ENCODE measurements around the gene RND2.

Gene RND2

DNA sequence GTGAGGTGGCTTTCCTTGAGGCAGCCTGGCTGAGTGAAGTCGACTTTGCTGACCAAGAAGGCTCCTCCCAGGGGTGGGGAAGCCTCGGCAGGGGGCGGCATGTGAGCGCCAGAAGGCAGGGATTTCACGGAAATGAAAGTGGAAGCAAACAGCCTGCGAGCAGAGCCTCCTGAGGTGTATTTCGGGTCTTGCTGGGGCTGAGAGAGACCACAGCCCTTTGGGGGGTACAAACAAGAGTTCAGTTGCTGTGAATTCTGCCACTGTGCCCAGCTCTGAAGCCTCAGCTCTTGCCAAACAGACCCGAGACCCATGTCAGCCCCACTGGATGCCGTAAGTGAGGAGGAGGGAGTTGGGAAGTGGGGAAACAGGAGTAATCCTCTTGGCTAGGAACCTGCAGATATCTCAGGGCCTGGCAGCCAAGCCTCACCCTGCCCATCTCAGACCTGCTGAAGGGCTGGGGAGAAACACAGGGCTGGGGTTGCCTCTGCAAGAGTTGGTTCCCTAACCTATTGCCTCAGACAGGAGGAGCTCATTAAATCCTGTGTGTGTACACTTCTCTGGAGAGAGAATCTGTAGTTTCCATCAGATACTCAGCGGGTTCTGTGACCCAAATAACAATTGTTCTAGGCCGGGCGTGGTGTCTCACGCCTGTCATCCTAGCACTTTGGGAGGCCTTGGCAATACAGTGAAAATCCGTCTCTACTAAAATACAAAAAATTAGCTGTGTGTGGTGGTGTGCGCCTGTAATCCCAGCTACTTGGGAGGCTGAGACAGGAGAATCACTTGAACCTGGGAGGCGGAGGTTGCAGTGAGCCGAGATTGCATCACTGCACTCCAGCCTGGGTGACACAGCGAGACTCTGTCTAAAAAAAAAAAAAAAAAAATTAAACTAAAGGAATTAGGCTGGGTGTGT, 18.1 kb upstream of the RND2 start, which contains the start of gene IFI35:
IFI35 (plus strand) TSS at position 146 of the 913 bp plus-strand sequence; CDS start at position 310, 164 bp downstream.
- peak; percentile 68 for DNase-seq (ENCODE audit: low spot score)

DNA sequence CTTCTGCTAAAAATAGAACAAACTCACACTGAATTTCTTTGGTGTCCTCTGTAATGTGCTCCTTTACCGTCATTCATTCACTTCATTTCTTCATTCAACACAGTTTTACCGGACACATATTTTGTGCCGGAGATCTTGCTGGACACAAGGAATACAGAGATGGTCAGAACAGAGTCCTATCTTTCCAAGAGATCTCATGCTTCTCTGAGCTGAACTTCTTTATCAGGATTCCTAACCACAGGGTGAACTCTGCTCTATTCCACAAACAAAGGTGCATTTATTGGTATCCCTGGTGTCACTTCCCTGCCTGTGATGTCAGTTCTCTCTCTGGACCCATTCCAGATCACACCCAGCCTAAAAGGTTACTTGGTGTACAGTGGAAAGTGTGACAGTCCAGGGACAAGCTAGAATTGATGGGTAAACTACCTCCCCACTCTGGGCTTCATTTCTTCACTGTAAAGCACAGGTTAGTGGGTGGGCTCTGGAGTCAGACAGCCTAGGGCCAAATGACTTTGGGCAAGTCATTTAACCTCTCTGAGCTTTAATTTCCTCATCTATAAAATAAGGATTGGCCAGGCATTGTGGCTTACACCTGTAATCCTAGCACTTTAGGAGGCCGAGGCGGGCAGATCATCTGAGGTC, 14.2 kb upstream of the RND2 start:
- peak; percentile 93 for DNase-seq (ENCODE audit: low spot score)

DNA sequence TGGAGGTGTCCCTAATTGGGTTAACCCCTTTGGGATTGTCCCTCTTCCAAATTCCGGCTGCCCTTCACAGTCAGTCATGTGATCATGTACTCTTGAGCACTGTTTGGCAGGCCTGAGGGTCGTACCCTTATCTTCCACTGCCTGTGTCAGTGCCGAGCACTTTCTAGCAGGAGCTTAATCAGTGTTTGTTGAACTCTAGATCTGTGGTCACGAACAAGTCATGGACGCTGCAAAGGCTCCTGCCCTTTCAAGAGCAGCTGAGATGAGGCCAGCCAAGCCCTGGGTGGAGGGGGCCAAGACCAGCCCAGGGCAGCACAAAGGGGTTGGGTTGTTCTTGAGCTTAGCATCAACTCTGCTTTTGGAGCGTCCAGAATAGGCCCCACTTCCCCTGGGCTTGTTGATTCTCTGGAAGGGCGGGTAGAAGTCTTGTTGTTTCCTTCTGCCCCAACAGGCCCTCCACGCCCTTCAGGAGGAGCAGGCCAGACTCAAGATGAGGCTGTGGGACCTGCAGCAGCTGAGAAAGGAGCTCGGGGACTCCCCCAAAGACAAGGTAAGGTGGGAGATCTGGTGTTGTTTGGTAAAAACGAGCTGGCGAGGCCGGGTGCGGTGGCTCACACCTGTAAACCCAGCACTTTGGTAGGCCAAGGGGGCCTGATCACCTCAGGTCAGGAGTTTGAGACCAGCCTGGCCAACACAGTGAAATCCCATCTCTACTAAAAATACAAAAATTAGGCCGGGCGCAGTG, 13.1 kb upstream of the RND2 start:
- no peak for DNase-seq (ENCODE audit: low spot score)

DNA sequence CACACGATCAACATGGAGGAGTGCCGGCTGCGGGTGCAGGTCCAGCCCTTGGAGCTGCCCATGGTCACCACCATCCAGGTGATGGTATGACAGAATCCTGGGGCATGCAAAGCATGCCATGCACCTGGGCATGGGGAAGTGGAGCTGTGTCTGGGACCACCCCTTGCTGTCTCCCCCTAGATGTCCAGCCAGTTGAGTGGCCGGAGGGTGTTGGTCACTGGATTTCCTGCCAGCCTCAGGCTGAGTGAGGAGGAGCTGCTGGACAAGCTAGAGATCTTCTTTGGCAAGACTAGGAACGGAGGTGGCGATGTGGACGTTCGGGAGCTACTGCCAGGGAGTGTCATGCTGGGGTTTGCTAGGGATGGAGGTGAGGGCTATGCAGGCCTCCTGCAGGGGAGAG, 11.7 kb upstream of the RND2 start:
- no peak for DNase-seq (ENCODE audit: low spot score)

DNA sequence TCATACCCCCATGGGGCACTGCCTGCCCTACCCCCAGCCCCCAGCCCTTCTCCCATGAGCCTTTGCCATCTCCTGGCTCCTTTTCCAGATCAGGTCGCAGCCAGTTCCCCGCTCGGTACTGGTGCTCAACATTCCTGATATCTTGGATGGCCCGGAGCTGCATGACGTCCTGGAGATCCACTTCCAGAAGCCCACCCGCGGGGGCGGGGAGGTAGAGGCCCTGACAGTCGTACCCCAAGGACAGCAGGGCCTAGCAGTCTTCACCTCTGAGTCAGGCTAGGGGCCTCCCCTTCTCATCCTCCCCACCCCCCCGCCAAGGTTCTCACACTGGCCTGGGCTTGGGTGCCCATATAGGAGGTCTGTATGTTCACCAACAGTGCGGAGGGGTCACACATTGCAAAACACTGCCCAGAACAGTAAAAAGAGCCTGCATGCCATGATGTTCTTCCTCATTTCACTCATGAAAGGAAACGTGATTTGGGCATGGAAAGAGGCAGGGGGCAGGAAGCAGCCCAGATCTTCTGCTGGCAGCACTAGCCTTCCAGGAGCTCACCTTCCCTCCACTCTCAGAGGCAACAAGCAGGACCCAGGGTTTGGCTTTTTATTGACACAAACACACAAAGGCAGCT, 10.9 kb upstream of the RND2 start:
- no peak for DNase-seq (ENCODE audit: low spot score)

DNA sequence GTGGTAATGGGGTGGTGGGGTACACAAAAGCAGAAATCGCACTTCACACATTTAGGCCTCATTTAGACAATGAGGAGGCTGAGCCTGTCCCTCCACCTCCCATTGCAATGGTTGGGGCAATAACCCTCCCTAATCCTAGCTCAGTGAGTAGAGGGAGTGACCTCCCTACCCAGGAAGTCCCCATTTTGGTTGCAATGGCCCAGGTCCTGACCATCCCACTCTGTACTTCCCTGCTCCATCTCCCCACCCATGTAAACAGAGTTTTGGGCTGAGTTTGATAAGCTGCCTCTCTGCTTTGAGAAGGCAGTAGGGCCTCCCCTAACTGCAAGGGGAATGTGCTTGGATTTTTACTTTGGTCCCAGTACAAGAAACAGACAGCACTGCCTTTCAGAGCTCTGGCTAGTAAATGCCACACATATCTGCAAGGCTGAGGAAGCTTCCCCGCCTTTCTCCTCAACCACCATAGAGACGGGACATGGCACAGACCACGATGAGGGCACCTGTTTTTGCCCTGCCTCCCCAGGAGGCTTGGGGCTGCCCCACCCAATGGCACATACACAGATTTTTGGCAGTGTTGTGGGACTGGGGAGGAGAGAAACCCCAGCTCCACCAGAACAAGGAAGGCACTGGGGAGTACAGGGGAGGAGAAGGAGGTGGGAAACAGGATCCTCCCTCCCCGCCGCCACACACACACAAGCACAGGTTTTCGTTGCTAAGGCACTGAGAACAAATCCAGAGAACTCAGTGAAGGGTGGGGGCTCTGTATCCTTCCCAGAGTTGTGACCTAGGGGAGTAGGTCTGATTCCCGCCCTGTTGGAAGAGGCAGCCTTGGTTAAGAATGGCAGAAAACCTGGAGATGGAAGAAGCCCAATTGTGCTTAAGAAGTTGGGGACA, 10.1 kb upstream of the RND2 start:
- no peak for DNase-seq (ENCODE audit: low spot score)

DNA sequence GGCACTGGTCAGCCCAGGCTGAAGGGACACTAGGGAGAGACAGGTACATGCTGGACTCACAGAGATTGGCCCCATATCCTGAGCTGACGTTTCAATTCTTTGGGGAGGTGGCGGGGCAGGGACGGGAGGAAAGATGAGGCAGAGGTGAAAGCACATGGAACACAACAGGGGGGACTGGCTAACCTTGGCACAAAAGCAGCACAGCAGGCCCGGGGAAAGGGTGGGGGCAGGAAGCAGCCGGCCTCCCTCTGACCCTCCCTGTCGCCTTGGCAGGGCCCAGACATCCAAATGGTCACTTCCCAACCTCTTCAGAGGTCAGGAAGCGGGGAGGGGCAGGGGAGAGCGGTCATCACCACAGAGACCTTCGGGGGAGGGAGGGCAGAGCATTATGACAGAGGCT, 9.5 kb upstream of the RND2 start:
- no peak for DNase-seq (ENCODE audit: low spot score)

DNA sequence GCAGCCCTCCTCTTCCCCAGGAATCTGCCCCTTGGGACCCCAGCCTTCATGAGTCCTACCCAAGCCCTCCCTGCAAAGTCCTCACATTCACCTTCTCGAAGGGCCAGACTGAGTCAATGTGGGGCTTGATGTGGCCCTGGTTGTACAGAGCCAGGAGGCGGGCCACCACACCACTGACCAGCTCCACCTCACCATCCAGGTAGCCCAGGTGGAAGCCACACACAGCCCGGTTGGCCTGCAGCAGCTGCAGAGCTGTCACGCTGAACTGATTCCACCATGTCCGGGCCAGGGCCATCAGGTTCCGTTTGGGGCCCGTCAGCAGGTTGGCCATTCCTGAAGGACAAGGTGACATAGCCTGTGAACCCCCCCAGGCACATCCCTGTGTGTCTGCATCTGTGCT, 8.8 kb upstream of the RND2 start:
- DNase-seq (ENCODE audit: low spot score), result no peak

DNA sequence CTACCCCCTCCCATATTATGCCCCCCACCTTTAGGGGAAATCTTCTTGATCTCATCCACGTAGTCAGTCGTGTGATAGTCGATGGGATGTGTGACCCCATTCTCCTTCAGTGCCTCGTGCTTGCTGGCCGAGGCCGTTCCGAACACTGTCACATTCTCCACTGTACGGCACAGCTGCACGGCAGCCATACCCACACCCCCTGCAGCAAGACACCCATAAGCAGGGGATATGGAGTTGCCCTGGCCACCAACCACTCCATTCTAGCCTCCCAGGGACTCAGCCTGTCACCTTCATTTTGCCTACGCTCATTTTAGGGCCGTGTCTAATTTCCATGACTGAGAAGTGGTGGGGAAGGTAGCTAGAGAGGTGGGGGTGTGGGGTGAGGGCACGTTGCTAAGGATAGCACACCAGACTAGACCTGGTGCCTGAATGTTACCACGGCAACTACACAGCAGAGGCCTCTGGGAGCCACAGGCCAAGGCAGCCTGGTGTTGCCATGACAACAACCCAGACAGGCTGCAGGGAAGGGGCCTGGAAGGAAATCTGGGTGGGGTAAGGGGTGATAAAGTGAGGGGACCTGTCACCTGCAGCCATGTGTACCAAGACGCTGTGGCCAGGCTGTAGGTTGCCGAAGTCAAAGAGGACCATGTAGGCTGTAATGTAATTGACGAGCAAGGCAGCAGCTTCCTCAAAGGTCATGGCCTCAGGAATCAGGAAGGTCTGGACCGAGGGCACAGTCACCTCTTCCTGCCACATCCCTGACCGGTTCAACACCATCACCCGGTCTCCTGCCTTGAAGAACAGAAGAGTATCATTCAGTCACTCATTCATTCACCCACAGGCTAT, 6.8 kb upstream of the RND2 start:
- DNase-seq (ENCODE audit: low spot score), result no peak

DNA sequence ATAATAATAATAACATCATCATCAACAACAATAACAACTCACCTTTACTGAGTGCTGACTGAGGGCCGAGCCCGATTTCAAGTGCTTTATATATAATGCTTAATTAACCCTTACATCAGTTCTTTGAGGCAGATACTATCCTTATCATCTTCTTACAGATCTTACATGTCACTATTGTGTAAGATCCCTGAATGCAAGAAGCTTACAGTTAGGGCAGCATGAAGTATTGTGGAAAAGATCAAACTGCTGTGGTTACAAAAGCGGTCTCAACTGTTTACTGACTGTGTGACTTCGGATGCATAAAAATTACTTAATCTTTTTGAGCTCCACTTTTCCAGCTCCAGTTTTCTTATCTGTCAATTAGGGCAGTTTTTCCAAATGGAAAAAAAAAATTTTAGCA, 6.1 kb upstream of the RND2 start:
- DNase-seq (ENCODE audit: low spot score), result no peak

DNA sequence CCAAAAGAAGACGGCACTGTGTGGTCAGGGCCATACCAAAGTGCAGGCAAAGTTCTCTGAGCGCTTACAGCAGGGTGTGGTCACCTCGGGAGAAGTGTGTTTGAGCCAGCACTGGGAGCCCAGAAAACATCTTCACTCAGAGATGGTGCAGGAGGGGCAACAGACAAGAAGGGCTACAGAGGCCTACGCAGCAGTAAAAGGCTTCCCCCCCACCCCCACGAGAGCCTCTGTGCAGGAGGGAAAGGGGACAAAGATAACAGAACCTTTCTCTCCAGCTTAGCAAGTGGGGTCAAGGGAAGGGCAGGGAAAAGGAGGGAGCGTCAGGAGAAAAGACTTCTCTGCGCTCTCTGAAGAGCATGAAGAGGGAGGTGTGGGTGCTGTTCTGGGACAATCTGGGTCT, 5.6 kb upstream of the RND2 start:
- no peak for DNase-seq (ENCODE audit: low spot score)

DNA sequence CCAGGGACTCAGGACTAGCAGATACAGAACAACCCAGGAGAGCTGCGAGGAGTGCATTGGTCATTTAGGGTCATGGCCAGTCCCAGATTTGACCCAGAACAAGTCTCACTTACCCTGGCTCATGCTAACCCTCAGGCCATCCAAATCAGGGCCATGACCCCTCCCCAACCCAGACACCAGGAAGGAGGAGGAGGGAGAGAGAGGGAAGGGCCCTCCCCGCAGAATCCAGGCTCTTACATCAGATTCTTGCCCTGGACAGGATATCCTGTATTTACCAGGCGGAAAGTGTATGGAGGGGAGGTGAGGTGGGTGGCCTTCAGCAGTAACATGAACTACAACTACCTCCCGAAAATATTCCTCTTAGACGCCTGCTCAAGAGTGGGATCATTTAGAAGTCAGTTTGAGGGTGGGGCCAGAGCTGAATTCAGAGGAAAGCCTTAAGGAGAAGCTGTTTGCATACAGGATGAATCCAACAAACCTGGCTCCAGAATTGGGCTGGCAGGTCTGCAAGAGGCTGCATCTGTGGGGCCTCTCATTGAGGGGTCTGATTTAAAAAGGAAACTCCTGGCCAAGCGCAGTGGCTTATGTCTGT, 4.9 kb upstream of the RND2 start:
- no peak for DNase-seq (ENCODE audit: low spot score)

DNA sequence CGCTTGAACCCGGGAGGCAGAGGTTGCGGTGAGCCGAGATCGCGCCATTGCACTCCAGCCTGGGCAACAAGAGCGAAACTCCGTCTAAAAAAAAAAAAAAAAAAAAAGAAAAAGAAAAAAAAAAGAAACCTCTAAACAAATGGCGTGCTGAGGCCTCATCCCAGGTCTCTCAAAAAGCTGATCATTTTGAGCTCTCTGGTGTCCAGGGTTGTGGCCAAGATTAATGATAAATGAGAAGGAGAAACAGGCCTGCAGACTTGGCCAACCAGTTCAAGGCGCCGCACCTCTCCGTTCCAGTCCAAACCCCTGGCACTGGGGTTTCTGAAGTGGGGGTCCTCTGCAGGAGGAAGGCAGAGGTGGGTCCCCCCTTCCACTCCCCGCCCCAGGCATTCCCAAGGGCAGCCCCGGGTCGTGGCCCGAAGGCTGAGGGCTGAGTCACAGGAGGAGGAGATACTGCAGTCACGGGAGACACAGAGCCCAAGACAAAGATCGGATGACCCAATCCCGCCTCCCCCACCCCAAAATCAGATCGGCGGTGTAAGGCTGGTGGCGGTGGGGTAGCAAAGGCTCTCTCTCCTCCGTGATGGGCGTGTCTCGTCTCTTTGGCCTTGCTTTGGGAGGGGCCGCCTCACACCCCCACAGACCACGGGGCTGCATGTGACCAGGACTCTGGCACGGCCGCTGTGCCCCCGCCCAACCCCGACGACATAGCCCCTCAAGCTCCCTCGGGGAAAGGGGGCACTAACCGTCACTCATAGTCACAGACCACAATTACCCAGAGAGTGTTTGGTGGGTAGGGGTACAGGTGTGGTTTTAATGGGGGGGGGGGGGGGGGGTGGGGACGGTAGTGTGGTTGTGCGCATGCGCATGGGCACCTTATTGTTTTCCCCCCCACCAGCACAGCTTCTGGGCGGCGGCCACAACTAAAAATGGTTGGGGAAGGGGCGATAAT, 4.0 kb upstream of the RND2 start:
- DNase-seq (ENCODE audit: low spot score), result peak; percentile 55

DNA sequence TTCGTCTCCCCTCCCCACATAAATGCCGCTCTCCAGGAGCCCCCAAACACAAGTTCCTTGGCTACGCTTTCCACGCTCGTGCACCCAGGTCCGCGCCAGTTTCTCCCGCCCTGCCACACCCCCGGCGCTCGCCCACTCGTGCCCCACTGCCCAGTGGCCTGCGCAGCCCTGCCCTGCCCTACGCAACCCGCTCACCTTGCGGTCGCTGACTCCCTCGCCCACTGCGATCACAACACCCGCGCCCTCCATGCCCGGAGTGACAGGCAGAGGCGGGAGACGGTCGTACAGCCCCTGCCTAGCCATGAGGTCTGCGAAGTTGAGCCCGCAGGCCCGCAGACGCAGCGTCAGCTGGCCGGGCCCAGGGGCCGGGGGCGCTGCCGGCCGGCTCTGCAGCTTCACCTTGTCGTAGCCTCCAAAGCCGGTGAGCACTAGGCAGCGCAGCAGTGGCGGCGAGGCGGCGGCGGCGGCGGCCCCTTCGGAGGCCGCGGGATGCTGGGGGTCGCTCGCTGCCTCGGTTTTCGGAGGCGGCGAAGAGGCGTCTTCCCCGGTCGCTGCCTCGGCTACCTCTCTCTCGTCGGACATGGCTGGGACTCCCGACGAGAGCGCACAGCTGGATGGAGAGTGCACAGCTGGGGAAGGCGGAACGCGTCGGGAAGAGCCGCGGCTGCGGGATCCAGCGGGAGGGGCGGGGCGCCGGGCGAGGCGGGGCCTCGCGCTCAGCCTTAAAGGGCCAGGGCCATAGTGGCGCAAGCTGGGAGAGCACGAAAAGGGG, 3.1 kb upstream of the RND2 start, which contains the start of gene VAT1:
VAT1 (minus strand) TSS at position 645 of the 772 bp plus-strand sequence; CDS start at position 582, 63 bp downstream.
- peak; percentile 83 for DNase-seq (ENCODE audit: low spot score)

DNA sequence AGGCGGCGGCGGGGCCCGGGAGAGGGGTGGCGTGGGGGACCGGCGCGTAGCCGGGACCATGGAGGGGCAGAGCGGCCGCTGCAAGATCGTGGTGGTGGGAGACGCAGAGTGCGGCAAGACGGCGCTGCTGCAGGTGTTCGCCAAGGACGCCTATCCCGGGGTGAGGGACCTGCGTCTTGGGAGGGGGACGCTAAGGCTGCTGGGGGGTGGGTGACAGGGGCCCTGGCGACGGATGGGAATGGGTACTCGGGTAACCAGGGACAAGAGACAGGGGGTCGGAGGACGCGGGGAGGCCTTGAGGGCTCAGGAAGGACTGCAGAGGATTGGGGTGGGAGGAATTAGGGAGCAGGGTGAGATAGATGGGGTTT, 243 bp downstream of the RND2 start:
- DNase-seq (ENCODE audit: low spot score), result no peak

DNA sequence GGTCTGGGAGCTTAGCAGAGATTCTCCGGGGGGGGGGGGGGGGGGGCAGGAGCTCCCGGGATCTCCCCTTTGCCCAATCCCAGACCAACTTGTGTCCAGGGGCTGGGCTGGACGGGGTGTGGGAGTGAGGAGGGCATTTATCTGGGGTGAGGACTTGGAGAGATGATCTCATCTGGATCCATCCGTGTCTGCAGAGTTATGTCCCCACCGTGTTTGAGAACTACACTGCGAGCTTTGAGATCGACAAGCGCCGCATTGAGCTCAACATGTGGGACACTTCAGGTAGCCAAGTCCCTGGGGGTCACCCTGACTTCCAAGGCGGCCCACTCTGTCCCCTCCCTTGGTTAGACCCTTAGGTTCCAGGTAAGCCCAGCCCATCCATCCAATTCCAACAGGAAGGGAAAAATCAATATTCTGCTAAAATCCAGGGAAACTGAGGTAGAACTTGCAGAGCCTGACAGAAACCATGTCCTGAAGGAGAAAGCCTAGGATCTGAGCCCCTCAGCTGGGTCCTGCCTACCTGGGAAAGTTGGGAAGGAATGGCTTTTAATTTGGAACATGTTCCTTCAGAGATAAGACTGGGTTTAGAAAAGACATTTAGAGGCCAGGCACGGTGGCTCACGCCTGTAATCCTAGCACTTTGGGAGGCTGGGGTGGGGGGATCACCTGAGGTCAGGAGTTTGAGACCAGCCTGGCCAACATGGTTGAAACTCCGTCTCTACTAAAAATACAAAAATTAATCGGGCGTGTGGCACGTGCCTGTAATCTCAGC, 921 bp downstream of the RND2 start:
- DNase-seq (ENCODE audit: low spot score), result no peak

DNA sequence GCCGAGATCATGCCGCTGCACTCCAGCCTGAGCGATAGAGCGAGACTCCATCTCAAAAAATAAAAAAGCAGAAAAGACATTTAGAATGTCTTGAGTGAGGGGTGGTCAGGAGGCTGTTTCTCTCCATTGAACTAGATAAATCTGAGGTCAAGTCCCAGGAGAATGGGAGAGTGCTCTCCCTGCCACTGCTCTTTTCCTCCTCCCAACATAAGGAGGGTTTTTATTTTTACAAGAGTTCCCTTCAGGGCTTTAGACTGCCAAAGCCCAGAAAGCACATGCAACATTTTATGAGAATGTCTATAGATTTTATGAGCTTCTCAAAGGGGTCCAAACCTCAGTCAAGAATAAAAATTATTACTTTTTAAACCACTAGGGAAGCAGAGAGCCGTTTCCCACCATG, 1.6 kb downstream of the RND2 start:
- DNase-seq (ENCODE audit: low spot score), result no peak
